Omental fat pad (tissue), 4 donors: ENCODE results near the gene CDCA8. TPM values are rescaled to one million over a fixed set of nuclear protein-coding genes. Genes with fewer than 3 reads are reported as not detected.

Source experiments
- ATAC-seq: fragments of 150-250 bp; one replicate; pipeline ENCODE4 v1.9.1; 2016; ENCODE audit warnings: mild to moderate bottlenecking, moderate library complexity; ENCODE audit not compliant: low FRiP score
- DNase-seq: peaks from one replicate; pipeline ENCODE4 v3.0.0-alpha.2; 2019; ENCODE audit warnings: low spot score
- total RNA-seq, 4 donors: library from RNA; depleted of rRNA; stranded (reverse); fragments of >200 nt; gene quantifications; one replicate each; pipeline ENCODE4 v1.1.0, GENCODE V29; 2016
- TF ChIP-seq, protein P1 (sequence below), 3 donors: fragments of 450-650 bp; IDR thresholded peaks; one replicate each; pipeline ENCODE4 v1.5.1; 2016 to 2017; ENCODE audit warnings: antibody characterized with exemption in 3 of 3, mild to moderate bottlenecking in 3 of 3, moderate library complexity in 2 of 3

CDCA8 gene
- total RNA-seq, 4 donors from 2014 or later: 0.28 to 1.7 (median 0.63) TPM; not detected in 1

DNA sequence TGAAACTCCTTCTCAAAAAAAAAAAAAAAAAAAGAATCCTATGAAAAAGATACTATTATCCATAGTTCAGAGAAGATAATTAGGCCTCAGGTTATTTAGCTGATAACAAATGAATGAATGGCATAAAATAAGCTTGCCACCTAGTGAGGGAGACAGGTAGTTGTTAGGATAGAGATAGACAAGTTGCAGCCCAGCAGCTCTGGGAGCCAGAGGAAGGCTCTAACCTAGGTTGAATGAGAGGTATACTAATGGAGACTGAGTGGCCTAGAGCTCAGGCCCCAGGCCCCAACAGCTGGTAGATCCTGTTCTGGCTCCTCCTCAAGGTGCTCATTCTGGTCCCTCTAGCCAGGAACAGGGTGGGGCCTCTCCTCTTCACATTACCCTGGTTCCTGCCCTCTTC lies 37.0 kb upstream of the CDCA8 start:
- ATAC-seq (no peak), DNase-seq (no peak)
- TF ChIP-seq, protein P1, sequence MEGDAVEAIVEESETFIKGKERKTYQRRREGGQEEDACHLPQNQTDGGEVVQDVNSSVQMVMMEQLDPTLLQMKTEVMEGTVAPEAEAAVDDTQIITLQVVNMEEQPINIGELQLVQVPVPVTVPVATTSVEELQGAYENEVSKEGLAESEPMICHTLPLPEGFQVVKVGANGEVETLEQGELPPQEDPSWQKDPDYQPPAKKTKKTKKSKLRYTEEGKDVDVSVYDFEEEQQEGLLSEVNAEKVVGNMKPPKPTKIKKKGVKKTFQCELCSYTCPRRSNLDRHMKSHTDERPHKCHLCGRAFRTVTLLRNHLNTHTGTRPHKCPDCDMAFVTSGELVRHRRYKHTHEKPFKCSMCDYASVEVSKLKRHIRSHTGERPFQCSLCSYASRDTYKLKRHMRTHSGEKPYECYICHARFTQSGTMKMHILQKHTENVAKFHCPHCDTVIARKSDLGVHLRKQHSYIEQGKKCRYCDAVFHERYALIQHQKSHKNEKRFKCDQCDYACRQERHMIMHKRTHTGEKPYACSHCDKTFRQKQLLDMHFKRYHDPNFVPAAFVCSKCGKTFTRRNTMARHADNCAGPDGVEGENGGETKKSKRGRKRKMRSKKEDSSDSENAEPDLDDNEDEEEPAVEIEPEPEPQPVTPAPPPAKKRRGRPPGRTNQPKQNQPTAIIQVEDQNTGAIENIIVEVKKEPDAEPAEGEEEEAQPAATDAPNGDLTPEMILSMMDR (IDR thresholded peaks at IDR 0.05): no peak

DNA sequence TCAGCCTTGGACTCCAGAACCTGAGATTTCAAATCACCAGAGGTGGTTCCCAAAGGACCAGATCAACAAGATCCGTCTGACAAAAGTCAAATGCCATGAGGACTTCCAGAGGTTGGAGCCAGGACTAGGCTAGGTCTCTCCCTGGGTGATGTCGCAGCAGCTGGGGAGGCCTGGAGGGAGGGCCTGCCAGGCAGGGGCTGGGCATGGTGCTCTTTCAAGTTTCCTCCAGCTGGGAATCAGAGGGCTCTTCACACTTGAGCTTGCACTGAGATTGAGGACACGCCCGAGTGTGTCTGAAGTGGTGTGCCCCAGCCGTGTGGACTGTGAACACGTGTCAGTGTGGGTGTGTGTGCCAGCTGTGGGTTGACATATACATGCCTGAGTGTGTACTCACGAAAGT lies 36.3 kb upstream of the CDCA8 start:
- TF ChIP-seq, protein P1 (IDR thresholded peaks at IDR 0.05): no peak
- ATAC-seq (no peak), DNase-seq (no peak)

DNA sequence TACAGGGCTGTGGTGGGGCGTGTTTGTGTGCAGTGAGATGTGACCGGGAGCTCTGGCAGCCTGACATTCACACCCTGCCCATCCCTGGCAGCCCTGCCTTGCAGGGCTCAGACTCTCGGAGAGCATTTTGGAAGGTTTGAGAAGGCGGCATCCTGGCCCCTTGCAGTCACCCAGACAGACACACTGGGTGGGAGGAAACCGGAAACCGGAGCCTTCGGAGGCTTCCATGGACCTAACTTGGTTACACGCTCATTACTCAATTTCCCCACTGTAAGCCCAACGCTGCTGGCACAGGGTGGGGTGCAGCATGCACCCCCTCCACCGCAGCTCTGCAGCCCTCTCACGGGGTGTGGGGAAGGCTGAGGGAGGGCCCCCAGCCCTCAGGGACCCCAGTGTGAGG lies 35.4 kb upstream of the CDCA8 start:
- DNase-seq: no peak

DNA sequence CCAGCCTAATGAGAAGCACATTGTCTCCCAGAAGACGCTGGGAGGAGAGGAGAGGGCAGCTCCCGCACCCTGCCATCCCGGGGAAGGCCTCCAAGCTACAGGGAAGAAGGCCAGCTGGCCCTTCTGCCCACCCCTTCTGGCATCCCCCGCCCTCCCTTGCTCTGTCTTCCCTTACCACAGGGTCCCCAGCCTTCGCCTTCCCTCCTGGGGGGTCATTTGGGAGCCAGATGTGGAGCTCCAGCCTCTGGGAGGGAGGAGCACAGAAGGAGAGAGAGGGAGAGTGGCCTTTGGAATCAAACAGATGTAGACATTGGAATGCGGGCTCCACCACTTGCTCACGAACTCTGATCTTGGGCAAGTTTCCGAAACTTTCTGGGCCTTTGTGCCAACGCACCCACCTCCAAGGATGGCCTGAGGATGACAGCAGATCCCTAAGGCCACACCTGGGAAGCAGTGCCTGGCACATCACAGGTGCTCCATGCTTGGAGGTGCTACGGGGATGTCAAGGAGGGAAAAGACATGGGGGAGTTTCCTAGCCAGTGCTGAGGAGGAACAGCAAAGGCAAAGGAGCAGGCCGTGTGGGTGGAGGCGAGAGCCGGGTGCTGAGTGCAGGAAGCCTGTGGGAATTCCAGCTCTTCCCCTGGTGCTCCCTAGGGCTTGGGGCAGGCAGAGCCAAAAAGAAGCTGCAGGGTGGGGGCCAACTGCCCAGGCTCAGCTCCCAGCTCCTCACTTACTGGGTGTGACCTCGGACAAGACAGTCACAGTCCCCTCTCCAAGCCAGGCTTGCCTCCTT lies 34.5 kb upstream of the CDCA8 start:
- no peak for ATAC-seq
- no peak for DNase-seq
- TF ChIP-seq, protein P1 (IDR thresholded peaks at IDR 0.05): no peak

More for the DNA sequence above, 35.4 kb upstream of the CDCA8 start:
- TF ChIP-seq, protein P1 (IDR thresholded peaks at IDR 0.05): no peak
- no peak for ATAC-seq

DNA sequence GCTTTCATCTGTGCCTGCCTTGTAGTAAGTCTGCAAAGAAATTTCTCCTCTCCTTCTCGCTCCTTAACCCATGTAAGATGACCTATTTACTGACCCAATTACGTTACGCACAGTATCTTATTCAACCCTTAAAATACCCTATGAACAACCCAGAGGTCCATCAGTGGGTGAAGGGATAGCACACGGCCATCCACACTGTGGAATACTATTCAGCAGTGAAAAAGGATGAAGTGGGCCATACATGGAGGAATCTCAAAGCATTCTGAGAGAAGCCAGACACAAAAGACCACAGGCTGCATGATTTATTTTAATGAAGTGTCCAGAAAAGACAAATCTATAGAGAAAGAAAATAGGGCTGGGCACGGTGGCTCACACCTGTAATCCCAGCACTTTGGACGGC lies 33.8 kb upstream of the CDCA8 start:
- TF ChIP-seq, protein P1 (IDR thresholded peaks at IDR 0.05): no peak
- ATAC-seq (no peak), DNase-seq (no peak)

DNA sequence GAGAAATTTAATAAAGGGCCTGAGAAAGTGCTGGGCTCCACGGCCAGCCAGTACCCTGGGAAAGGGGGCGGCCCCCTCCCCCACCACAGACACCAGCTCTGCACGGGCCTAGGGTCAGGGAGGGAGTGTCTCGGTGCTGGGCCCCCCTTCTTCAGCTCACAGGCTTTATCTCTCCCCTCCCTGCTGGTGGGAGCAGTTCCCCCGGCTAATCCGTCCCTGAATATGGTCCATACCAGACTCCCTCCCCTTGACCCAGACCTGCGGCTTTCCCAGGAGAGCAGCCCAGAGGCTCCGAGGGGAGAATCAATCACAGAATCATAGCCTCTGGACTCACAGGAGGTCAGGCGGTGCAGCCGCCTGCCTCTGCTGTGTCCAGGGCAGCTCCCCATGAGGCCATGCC lies 31.7 kb upstream of the CDCA8 start:
- DNase-seq (no peak), ATAC-seq (no peak)
- TF ChIP-seq, protein P1 (IDR thresholded peaks at IDR 0.05): no peak

DNA sequence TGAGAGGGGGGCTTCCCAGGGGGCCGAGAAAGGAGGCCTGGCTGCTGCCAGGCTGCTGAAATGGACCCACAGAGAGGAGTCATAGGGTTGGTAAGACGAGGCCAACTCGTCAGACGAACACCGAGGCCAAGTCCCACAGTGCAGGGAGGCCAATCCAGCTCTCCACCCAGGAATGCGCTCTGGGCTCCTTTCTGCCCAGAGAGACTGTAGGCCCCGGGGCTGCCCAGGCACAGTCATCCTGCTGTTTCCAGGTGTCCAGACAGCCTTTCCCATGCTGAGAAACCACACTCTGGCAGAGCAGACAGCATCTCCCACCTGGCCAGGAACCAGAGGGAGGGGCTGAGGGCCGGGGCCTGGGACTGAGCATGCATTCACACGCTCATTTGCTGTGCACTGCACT lies 30.9 kb upstream of the CDCA8 start:
- ATAC-seq (no peak), DNase-seq (no peak)
- TF ChIP-seq, protein P1 (IDR thresholded peaks at IDR 0.05): no peak
